ENCODE results near the gene EPHA6.
A peak's percentile ranks its signal among the peaks of the same experiment; 100 is the strongest.

Gene EPHA6

GRCh38 chr3:97658668-97659285 is 844.4 kb downstream of the EPHA6 start:
- DNase-seq: peak; percentile 55

- no peak for DNase-seq
Observed at GRCh38 chr3:97662264-97662663, 847.9 kb downstream of the EPHA6 start.

GRCh38 chr3:97662762-97663161 is 848.4 kb downstream of the EPHA6 start:
- no peak for DNase-seq

- no peak for DNase-seq
Observed at GRCh38 chr3:97665896-97666295, 851.5 kb downstream of the EPHA6 start.

- no peak for DNase-seq
Observed at GRCh38 chr3:97670952-97671351, 856.6 kb downstream of the EPHA6 start.

GRCh38 chr3:97673357-97673997 is 859.1 kb downstream of the EPHA6 start:
- DNase-seq: no peak

GRCh38 chr3:97674461-97674860 is 860.1 kb downstream of the EPHA6 start:
- no peak for DNase-seq

- no peak for DNase-seq
Observed at GRCh38 chr3:97680210-97680609, 865.8 kb downstream of the EPHA6 start.

- no peak for DNase-seq
Observed at GRCh38 chr3:97680696-97681095, 866.3 kb downstream of the EPHA6 start.

GRCh38 chr3:97684490-97684889 is 870.1 kb downstream of the EPHA6 start:
- DNase-seq: no peak

GRCh38 chr3:97686258-97686657 is 871.9 kb downstream of the EPHA6 start:
- DNase-seq: no peak

GRCh38 chr3:97687734-97688133 is 873.3 kb downstream of the EPHA6 start:
- DNase-seq: no peak

GRCh38 chr3:97689111-97689510 is 874.7 kb downstream of the EPHA6 start:
- DNase-seq: no peak

GRCh38 chr3:97689962-97690361 is 875.6 kb downstream of the EPHA6 start:
- DNase-seq: no peak

GRCh38 chr3:97691354-97691753 is 877.0 kb downstream of the EPHA6 start:
- no peak for DNase-seq

- DNase-seq: no peak
Observed at GRCh38 chr3:97692389-97692788, 878.0 kb downstream of the EPHA6 start.

- DNase-seq: no peak
Observed at GRCh38 chr3:97692831-97693230, 878.4 kb downstream of the EPHA6 start.

GRCh38 chr3:97694876-97695275 is 880.5 kb downstream of the EPHA6 start:
- DNase-seq: no peak

GRCh38 chr3:97698691-97699090 is 884.3 kb downstream of the EPHA6 start:
- DNase-seq: no peak

- no peak for DNase-seq
Observed at GRCh38 chr3:97699889-97700288, 885.5 kb downstream of the EPHA6 start.

GRCh38 chr3:97705764-97706163 is 891.4 kb downstream of the EPHA6 start:
- DNase-seq: no peak

- DNase-seq: no peak
Observed at GRCh38 chr3:97706226-97706625, 891.8 kb downstream of the EPHA6 start.

- no peak for DNase-seq
Observed at GRCh38 chr3:97711654-97712053, 897.3 kb downstream of the EPHA6 start.

- DNase-seq: peak; percentile 12
Observed at GRCh38 chr3:97712919-97713318, 898.5 kb downstream of the EPHA6 start.

GRCh38 chr3:97713634-97714033 is 899.2 kb downstream of the EPHA6 start:
- no peak for DNase-seq
